GM10248 (cell line): ENCODE data around the gene ITGA11.

Source experiments
- CTCF ChIA-PET: fragments of 300-600 bp; sonication (Branson Sonifier 250); formaldehyde crosslinking; extraction: SDS; loops from one replicate; lab custom pipeline; 2021; ENCODE audit warnings: antibody characterized with exemption; lab: Yijun Ruan, JAX
- POLR2A ChIA-PET: fragments of 350-650 bp; sonication (Branson Sonifier 250); formaldehyde crosslinking; extraction: SDS; loops from one replicate; lab custom pipeline; 2020; ENCODE audit warnings: antibody characterized with exemption; lab: Yijun Ruan, JAX
- DNase-seq: peaks from one replicate; pipeline ENCODE4 v3.0.0; 2012; ENCODE audit errors: extremely low spot score
- CTCF ChIP-seq: IDR thresholded peaks from 2 replicates; pipeline ENCODE4 v1.5.1; 2012; ENCODE audit warnings: mild to moderate bottlenecking, low read depth; ENCODE audit errors: extremely low read depth, missing control alignments, control extremely low read depth

The ITGA11 gene

GRCh38 chr15:68277131-68277602, 154.8 kb downstream of the ITGA11 start:
- ChIA-PET CTCF (interaction anchor here (1.3 to 5.0 kb wide), 5 partner anchors 13 to 442 kb away, joined by 3 to 29 read pairs (median 14); no protein-coding TSS in a partner anchor), POLR2A (interaction anchor here (1.0 kb wide), 1 partner anchor 24 kb away, joined by 3 read pairs; no protein-coding TSS in a partner anchor)
- no peak for TF ChIP-seq CTCF
- no peak for DNase-seq

DNA sequence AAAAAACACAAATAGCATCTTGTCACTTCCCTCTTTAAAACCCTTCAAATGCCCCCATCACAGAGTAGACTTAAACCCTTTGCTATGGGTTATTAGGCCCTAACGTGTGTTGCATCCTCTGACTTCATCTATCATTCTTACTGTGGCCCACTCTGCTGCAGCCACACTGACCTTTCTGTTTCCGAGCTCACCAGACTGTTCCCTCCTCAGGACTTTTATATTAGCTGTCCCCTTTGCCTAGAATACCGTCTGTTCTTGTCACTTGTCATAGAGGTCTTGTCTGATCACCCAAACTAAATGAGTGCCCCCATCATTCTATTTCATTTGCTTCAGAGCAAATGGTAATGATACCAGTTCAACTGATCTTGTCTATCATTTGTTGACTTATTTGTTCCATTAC, 155.3 kb downstream of the ITGA11 start:
- ChIA-PET CTCF (interaction anchor here (1.3 to 5.0 kb wide), 4 partner anchors 13 to 32 kb away, joined by 3 to 29 read pairs (median 17); no protein-coding TSS in a partner anchor), POLR2A (no interaction called here)
- no peak for TF ChIP-seq CTCF
- no peak for DNase-seq

DNA sequence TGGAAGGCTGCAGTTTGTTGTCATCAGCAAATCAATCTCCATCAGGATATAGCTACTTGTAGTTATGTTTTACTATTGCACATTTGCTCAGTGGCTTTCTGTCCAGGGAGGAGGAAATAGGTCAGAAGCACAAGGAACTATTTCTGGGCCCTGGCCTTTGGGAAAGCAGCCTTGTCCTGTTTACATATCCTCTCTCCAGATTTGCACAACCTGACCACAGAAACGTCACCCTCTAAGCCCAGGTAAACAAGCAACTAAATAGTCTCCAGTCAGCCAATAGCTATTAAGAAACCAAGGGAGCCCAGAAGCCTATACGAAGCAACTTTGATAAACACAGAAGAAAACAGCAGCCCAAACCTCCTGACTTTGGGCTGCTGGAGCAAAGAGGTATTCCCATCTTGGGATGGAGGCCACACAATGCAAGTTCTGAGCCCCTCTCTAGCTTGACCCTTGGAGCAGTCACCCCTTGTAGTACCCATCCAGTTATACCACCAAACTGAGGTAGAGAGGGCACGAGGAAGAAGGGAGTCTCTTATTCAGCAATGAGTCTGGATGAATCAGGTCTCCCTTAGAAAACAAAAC, 156.7 kb downstream of the ITGA11 start:
- POLR2A ChIA-PET, result no interaction called here
- no peak for DNase-seq
- CTCF ChIA-PET, result interaction anchor here (0.8 to 4.7 kb wide), 4 partner anchors 12 to 31 kb away, joined by 3 to 20 read pairs (median 10); no protein-coding TSS in a partner anchor
- TF ChIP-seq CTCF, result no peak

- POLR2A ChIA-PET, result no interaction called here
- DNase-seq, result no peak
- CTCF ChIA-PET, result interaction anchor here (0.8 to 4.7 kb wide), 5 partner anchors 12 to 32 kb away, joined by 3 to 20 read pairs (median 4); no protein-coding TSS in a partner anchor
- TF ChIP-seq CTCF, result no peak
Observed at GRCh38 chr15:68274201-68274848, 157.6 kb downstream of the ITGA11 start.

- CTCF ChIA-PET, result interaction anchor here (1.4 to 3.3 kb wide), 3 partner anchors 16 to 20 kb away, joined by 4 to 18 read pairs (median 4); no protein-coding TSS in a partner anchor
- DNase-seq, result no peak
- POLR2A ChIA-PET, result no interaction called here
- TF ChIP-seq CTCF, result no peak
Observed at GRCh38 chr15:68272721-68273271, 159.2 kb downstream of the ITGA11 start.

- POLR2A ChIA-PET, result no interaction called here
- CTCF ChIA-PET, result interaction anchor here (1.1 to 1.6 kb wide), 2 partner anchors 17 to 19 kb away, joined by 3 to 4 read pairs; no protein-coding TSS in a partner anchor
- DNase-seq, result no peak
- no peak for TF ChIP-seq CTCF
Observed at GRCh38 chr15:68271854-68272471, 160.0 kb downstream of the ITGA11 start.
